K562 (cell line): ENCODE results near the gene RNF44. TPM values are rescaled to one million over a fixed set of nuclear protein-coding genes. Genes with fewer than 3 reads are reported as not detected.

Experiments used
- ATAC-seq: fragments of 200-7000 bp; cut with Tn5 transposase; 3 replicates; pipeline ENCODE4 v1.9.1; 2020; ENCODE audit warnings: moderate library complexity
- BruUV-seq: library from RNA; stranded (reverse); fragments of 400-500 nt; replicated peaks from 2 replicates; lab custom pipeline; 2021; lab: Mats Ljungman, UMichigan
- CTCF ChIA-PET: fragments of 300-600 bp; formaldehyde crosslinking; extraction: SDS; loops from one replicate; lab custom pipeline; 2021; ENCODE audit warnings: low intra/inter-chr PET ratio; lab: Yijun Ruan, JAX
- POLR2A ChIA-PET: fragments of 300-600, 350-650 bp; sonication (Branson Sonifier 250); formaldehyde crosslinking; extraction: SDS; loops from one replicate; lab custom pipeline; 2021; ENCODE audit warnings: antibody characterized with exemption, inconsistent platforms; lab: Yijun Ruan, JAX
- DNase-seq, 4 experiments: peaks; one replicate each; pipeline versions ENCODE4 v3.0.0 to v3.0.0-alpha.2; 2011 to 2018; ENCODE audit warnings: low spot score in 3 of 4, mixed read lengths in 3 of 4; ENCODE audit errors: extremely low read depth in 1 of 4
- FAIRE-seq: peaks from 2 replicates; lab custom pipeline; 2011; peaks lifted over from hg19 to GRCh38; lab: Jason Lieb, UNC
- H2AFZ ChIP-seq: 2 replicates; pipeline ENCODE4 v1.6.0; 2011; ENCODE audit warnings: low read depth, low read length, control low read depth, inconsistent platforms
- H3K27ac ChIP-seq: fragments of 200-600 bp; 3 replicates; pipeline ENCODE4 v1.8.0; 2011; ENCODE audit warnings: low read depth, mild to moderate bottlenecking, control low read depth, inconsistent platforms, low read length, moderate library complexity, mixed read lengths; ENCODE audit errors: extremely low read depth
- H3K27me3 ChIP-seq, 2 experiments: fragments of 300-600 bp in 1 of 2; 2 replicates in 1 of 2; 3 replicates in 1 of 2; pipeline versions ENCODE4 v1.6.0 to v1.8.0; 2011; ENCODE audit warnings: inconsistent platforms in 2 of 2, low read length in 2 of 2, mild to moderate bottlenecking in 1 of 2, mixed read lengths in 1 of 2, moderate library complexity in 1 of 2; ENCODE audit not compliant: control insufficient read depth in 2 of 2, insufficient read depth in 2 of 2
- H3K36me3 ChIP-seq: fragments of 300-600 bp; 3 replicates; pipeline ENCODE4 v1.8.0; 2011; ENCODE audit warnings: mild to moderate bottlenecking, low read length, inconsistent platforms; ENCODE audit not compliant: control insufficient read depth, insufficient read depth
- H3K4me1 ChIP-seq, 2 experiments: fragments of 200-600 bp in 1 of 2; replicated peaks in 1 of 2; 2 replicates in 1 of 2; 3 replicates in 1 of 2; pipeline versions ENCODE4 v1.5.1 to v1.8.0; 2011; ENCODE audit warnings: inconsistent platforms in 2 of 2, low read length in 2 of 2, mild to moderate bottlenecking in 1 of 2, mixed read lengths in 1 of 2, moderate library complexity in 1 of 2; ENCODE audit not compliant: control insufficient read depth in 2 of 2, insufficient read depth in 2 of 2
- H3K4me2 ChIP-seq: 2 replicates; pipeline ENCODE4 v1.6.1; 2011; ENCODE audit warnings: low read length, control low read depth, inconsistent platforms, mixed read lengths; ENCODE audit not compliant: insufficient read depth
- H3K4me3 ChIP-seq: fragments of 200-600 bp; sonication (generic), shearing (Covaris generic); 2 replicates; pipeline ENCODE4 v1.5.1; 2016; ENCODE audit warnings: control low read depth, inconsistent platforms
- H3K79me2 ChIP-seq: fragments of 200-600 bp; 3 replicates; pipeline ENCODE4 v1.8.0; 2011; ENCODE audit warnings: low read length, inconsistent platforms; ENCODE audit not compliant: control insufficient read depth, insufficient read depth
- H3K9ac ChIP-seq, 2 experiments: 2 replicates each; pipeline versions ENCODE4 v1.6.0 to v1.6.1; 2011; ENCODE audit warnings: low read depth in 2 of 2, low read length in 2 of 2, control low read depth in 1 of 2, inconsistent platforms in 1 of 2, mild to moderate bottlenecking in 1 of 2, mixed read lengths in 1 of 2; ENCODE audit not compliant: insufficient read depth in 1 of 2
- H3K9me1 ChIP-seq: one replicate; pipeline ENCODE4 v1.6.0; 2011; ENCODE audit warnings: inconsistent platforms, mild to moderate bottlenecking, low read length, moderate library complexity; ENCODE audit not compliant: control insufficient read depth, insufficient read depth
- H3K9me3 ChIP-seq: replicated peaks from 2 replicates; pipeline ENCODE4 v1.5.1; 2011; ENCODE audit warnings: low read depth, low read length, inconsistent platforms; ENCODE audit not compliant: control insufficient read depth, insufficient read depth
- H4K20me1 ChIP-seq: replicated peaks from 2 replicates; pipeline ENCODE4 v1.6.1; 2011; ENCODE audit warnings: low read length, inconsistent platforms, mixed read lengths; ENCODE audit not compliant: control insufficient read depth, insufficient read depth
- RFX1 ChIP-seq: fragments of 450-650 bp; IDR thresholded peaks from 2 replicates; pipeline ENCODE4 v1.6.1; 2016; ENCODE audit warnings: mild to moderate bottlenecking, moderate library complexity
- ZBTB5 ChIP-seq: fragments of 450-650 bp; IDR thresholded peaks from 2 replicates; pipeline ENCODE4 v1.6.1; 2017; ENCODE audit warnings: antibody characterized with exemption
- WGBS: fragments of 100-300 bp; shearing (Covaris generic); methylation state at CpG from one replicate; pipeline ENCODE4 v1.1.6; 2016; ENCODE audit warnings: low coverage, mixed read lengths; ENCODE audit not compliant: insufficient coverage; ENCODE audit errors: missing lambda C conversion rate; 5-methylcytosine and 5-hydroxymethylcytosine counted together
- in situ Hi-C: fragments of 300-500 bp; cut with MboI; formaldehyde crosslinking; loops from 4 replicates; pipeline ENCODE4 v1.15.0; 2018; ENCODE audit warnings: inconsistent platforms, mixed read lengths
- intact Hi-C: fragments of 100-400 bp; cut with micrococcal nuclease; formaldehyde crosslinking; loops from 2 replicates; pipeline ENCODE4 v1.14.2; 2022
- polyA plus RNA-seq, 8 experiments: library from polyadenylated mRNA; depleted of rRNA in 4 of 8; stranded (reverse) in 5 of 8; unstranded in 3 of 8; fragments of >200 nt; fragmentation: Nextera tagmentation in 2 of 8; fragmentation: Illumina TruSeq in 1 of 8; extraction: Ambion mirVana in 2 of 8; extraction: Trizol in 1 of 8; gene quantifications; 2 replicates each; pipeline versions ENCODE4 v1.2.1 to v1.2.3, GENCODE V29; 2011 to 2014; ENCODE audit warnings: inconsistent platforms in 1 of 8, missing spikeins in 1 of 8
- total RNA-seq, 7 experiments: library from RNA; depleted of rRNA in 6 of 7; stranded (reverse); fragments of >200 nt in 6 of 7; fragmentation: Illumina TruSeq in 2 of 7; extraction: Trizol in 2 of 7; gene quantifications; 2 replicates each; pipeline versions ENCODE4 v1.2.1 to v1.2.3, GENCODE V29; 2011 to 2021; ENCODE audit warnings: low replicate concordance in 1 of 7

Gene RNF44
- total and polyA plus RNA-seq, 9 of the 15 experiments (the other 6 are each of a cell fraction or from before 2014, with no cell fraction given): 1.6 to 82.6 (median 7.4) TPM

- POLR2A ChIA-PET: no interaction called here
- in situ Hi-C loops (loop anchor here (25.0 kb wide), 1 partner anchor 840 kb away; no protein-coding TSS in a partner anchor), intact Hi-C loops (loop anchor here (10.0 kb wide), 1 partner anchor 67 kb away; the partner anchor contains the start of gene TSPAN17)
- CTCF ChIA-PET: interaction anchor here (0.6 to 1.3 kb wide), 3 partner anchors 11 to 1046 kb away, joined by 3 to 5 read pairs (median 3); no protein-coding TSS in a partner anchor
- WGBS: 48% methylated on average over 30 of the region's 36 CpGs
- TF ChIP-seq ZBTB5 (no peak), RFX1 (peak; percentile 68)
- H3K9me3 ChIP-seq: no peaks in the 10 kb centered on the region
- no peaks in the 10 kb centered on the region; the same call in 1 of the 2 replicates for H4K20me1 ChIP-seq
- no peak overlapping the region for H3K4me2 ChIP-seq
- H3K9me1 ChIP-seq: no peaks in the 10 kb centered on the region
- no peaks in the 10 kb centered on the region for H3K79me2 ChIP-seq
- H3K36me3 ChIP-seq: no peaks in the 10 kb centered on the region
- ATAC-seq (no peak), FAIRE-seq (no peak), DNase-seq (no peak)
- no peak overlapping the region for H3K27ac ChIP-seq
- H3K9ac ChIP-seq: peak overlapping the region in 1 of 2 experiments; percentile 23; a peak in 1 of 4 replicates
- peaks cover 0 to 38% of the 10 kb centered on the region in 2 experiments; a peak in 3 of 5 replicates for H3K4me1 ChIP-seq
- H3K4me3 ChIP-seq: no peak overlapping the region
- H2AFZ ChIP-seq: peak overlapping the region; percentile 58; the same call in 1 of the 2 replicates
- BruUV-seq: no TSS peak
- H3K27me3 ChIP-seq: peaks cover 10 to 25% of the 10 kb centered on the region in 2 experiments; a peak in 4 of 5 replicates
Observed at GRCh38 chr5:176577312-176578176, 40.3 kb upstream of the RNF44 start.
